Right lobe of liver (tissue), 4 donors: Measurements from ENCODE around the gene CD9.

Experiments used
- POLR2A ChIP-seq: fragments of 450-650 bp; IDR thresholded peaks from one replicate; pipeline ENCODE4 v1.6.1; 2017; ENCODE audit warnings: antibody characterized with exemption, mild to moderate bottlenecking
- TF ChIP-seq, protein P1 (sequence below), 4 donors: fragments of 200-600 bp in 3 of 4; fragments of 450-650 bp in 1 of 4; IDR thresholded peaks; one replicate each; pipeline versions ENCODE4 v1.5.1 to v1.8.0; 2016 to 2022; ENCODE audit warnings: antibody characterized with exemption in 4 of 4, mild to moderate bottlenecking in 2 of 4
- donor health status: DM: no; HTN: no; CAD: no.
- donor health status: DM: no; HTN: no; CAD: no.
- donor health status: DM: no; HTN: yes; CAD: no.

DNA sequence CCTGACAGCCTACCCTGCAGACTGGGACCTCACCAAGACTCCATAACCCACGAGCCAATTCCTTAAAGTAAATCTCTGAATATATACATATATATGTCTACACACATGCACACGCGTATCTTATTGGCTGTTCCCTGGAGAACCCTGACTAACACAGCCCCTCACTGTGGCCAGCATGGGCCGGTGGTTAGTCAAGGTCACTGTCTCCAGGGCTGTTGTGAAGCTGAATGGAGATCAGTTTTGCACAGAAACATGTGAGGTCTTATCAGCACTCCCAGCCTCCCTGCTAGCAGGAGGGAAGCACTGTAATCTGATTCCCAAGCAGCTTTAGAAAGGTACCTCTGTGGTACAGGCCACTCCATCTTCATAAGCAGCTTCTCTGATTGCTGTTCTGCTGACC lies 63.7 kb downstream of the CD9 start:
- TF ChIP-seq, protein P1, sequence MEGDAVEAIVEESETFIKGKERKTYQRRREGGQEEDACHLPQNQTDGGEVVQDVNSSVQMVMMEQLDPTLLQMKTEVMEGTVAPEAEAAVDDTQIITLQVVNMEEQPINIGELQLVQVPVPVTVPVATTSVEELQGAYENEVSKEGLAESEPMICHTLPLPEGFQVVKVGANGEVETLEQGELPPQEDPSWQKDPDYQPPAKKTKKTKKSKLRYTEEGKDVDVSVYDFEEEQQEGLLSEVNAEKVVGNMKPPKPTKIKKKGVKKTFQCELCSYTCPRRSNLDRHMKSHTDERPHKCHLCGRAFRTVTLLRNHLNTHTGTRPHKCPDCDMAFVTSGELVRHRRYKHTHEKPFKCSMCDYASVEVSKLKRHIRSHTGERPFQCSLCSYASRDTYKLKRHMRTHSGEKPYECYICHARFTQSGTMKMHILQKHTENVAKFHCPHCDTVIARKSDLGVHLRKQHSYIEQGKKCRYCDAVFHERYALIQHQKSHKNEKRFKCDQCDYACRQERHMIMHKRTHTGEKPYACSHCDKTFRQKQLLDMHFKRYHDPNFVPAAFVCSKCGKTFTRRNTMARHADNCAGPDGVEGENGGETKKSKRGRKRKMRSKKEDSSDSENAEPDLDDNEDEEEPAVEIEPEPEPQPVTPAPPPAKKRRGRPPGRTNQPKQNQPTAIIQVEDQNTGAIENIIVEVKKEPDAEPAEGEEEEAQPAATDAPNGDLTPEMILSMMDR (IDR thresholded peaks at IDR 0.05): no peak
- TF ChIP-seq POLR2A: no peak
